ENCODE data around the gene BCORL1. TPM values are rescaled to one million over a fixed set of nuclear protein-coding genes. Genes with fewer than 3 reads are reported as not detected.

The BCORL1 gene
- total RNA-seq, 4 donors from 2014 or later: 3.8 to 13.8 (median 10.5) TPM

- Histone ChIP-seq H3K27ac (replicated peaks in 1 of 4) (no peak overlapping the region), H3K4me1 (peaks cover 4 to 20% (median 12%) of the 10 kb centered on the region in 4 donors), H3K36me3 (no peaks in the 10 kb centered on the region), H3K27me3 (no peaks in the 10 kb centered on the region), H3K9me3 (no peaks in the 10 kb centered on the region), H3K4me3 (no peak overlapping the region)
- WGBS: 40% methylated on average over 10 of the region's 13 CpGs
- intact Hi-C loops (cut with DNase I): no loop called here
- TF ChIP-seq POLR2A (IDR thresholded peaks at IDR 0.05; ENCODE audit: low read depth): no peak
- TF ChIP-seq, protein P1, sequence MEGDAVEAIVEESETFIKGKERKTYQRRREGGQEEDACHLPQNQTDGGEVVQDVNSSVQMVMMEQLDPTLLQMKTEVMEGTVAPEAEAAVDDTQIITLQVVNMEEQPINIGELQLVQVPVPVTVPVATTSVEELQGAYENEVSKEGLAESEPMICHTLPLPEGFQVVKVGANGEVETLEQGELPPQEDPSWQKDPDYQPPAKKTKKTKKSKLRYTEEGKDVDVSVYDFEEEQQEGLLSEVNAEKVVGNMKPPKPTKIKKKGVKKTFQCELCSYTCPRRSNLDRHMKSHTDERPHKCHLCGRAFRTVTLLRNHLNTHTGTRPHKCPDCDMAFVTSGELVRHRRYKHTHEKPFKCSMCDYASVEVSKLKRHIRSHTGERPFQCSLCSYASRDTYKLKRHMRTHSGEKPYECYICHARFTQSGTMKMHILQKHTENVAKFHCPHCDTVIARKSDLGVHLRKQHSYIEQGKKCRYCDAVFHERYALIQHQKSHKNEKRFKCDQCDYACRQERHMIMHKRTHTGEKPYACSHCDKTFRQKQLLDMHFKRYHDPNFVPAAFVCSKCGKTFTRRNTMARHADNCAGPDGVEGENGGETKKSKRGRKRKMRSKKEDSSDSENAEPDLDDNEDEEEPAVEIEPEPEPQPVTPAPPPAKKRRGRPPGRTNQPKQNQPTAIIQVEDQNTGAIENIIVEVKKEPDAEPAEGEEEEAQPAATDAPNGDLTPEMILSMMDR (IDR thresholded peaks at IDR 0.05): no peak
- TF ChIP-seq EP300 (IDR thresholded peaks at IDR 0.05): no peak
- no peak for TF ChIP-seq POLR2AphosphoS5 (IDR thresholded peaks at IDR 0.05)
- no peak for DNase-seq (ENCODE audit: extremely low spot score)
Observed at GRCh38 chrX:129958814-129959492, 23.5 kb upstream of the BCORL1 start.

DNA sequence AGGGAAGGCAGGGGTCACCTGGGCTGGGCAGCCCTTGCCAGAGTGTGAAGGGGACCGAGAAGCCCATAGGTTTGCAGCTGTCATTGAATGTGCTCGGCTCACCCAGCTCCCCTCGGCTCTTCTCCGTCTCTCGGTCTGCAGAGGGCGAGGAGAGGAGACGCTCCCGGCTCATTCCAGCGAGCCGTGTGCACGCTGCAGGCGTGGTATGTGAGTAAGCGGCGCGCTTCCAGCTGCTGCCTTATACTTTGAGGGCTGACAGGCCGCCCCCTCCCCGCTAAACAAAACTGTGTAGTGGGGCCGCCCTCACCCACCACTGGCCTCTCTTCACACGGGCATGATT, 23.0 kb upstream of the BCORL1 start:
- Histone ChIP-seq H3K9me3 (no peaks in the 10 kb centered on the region), H3K4me1 (peaks cover 4 to 20% (median 12%) of the 10 kb centered on the region in 4 donors), H3K4me3 (no peak overlapping the region), H3K27me3 (no peaks in the 10 kb centered on the region), H3K27ac (replicated peaks in 1 of 4) (no peak overlapping the region), H3K36me3 (no peaks in the 10 kb centered on the region)
- TF ChIP-seq EP300 (IDR thresholded peaks at IDR 0.05) (no peak), POLR2AphosphoS5 (IDR thresholded peaks at IDR 0.05) (no peak), POLR2A (IDR thresholded peaks at IDR 0.05; ENCODE audit: low read depth) (no peak)
- TF ChIP-seq, protein P1 (IDR thresholded peaks at IDR 0.05): no peak
- DNase-seq (ENCODE audit: extremely low spot score): no peak
- intact Hi-C loops (cut with DNase I): no loop called here
- WGBS: 51% methylated on average over 19 of the region's 19 CpGs

DNA sequence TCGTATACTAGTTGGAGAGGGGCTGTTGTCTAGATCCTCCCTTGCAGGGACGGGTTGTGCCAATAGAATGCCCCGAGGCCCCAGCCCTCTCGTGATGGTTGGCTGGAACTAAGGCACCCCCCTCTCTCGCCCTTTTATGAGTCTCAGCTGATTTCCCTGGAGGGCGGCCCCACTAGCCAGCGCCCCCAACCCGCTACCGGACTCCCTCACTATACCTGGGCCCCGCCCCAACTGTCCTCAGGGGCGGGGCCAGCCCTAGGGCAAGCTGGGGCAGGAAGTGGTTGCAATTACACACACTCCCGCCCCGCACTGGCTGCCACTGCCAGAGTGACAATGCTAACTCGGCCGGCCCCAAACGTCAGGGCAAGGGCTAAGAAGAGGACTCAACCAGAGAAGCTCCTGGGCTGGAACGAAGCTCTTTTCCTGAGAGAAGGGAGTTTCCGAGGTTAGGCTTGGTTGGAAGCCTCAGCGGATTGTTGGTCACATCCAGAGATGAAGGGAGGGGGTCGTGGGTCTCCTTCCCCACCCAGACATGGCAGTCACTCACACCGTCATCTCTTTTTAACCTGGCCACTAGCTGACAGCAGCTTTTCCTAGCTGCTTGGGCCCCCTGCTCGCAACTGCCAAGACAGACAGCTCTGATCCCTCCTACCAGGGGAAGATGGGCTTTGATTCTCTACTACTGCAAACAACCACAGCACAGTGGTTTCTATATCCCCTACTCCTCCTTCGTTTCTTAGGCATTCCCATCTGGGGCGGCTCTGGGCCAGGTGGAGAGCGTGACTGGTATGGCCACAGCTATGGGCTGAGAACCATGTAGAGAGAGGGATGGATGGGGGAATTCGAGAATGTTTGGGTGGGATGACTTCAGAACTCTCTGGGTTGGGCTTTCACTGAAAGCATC, 21.0 kb upstream of the BCORL1 start:
- Histone ChIP-seq H3K27me3 (no peaks in the 10 kb centered on the region), H3K9me3 (no peaks in the 10 kb centered on the region), H3K36me3 (no peaks in the 10 kb centered on the region), H3K4me3 (peak overlapping the region in 1 of 4 donors; percentile 9), H3K4me1 (peaks cover 4 to 20% (median 12%) of the 10 kb centered on the region in 4 donors), H3K27ac (replicated peaks in 1 of 4) (no peak overlapping the region)
- TF ChIP-seq POLR2A (IDR thresholded peaks at IDR 0.05; ENCODE audit: low read depth): no peak
- TF ChIP-seq EP300 (IDR thresholded peaks at IDR 0.05): no peak
- no peak for TF ChIP-seq POLR2AphosphoS5 (IDR thresholded peaks at IDR 0.05)
- TF ChIP-seq, protein P1 (IDR thresholded peaks at IDR 0.05): no peak
- intact Hi-C loops (cut with DNase I): no loop called here
- no peak for DNase-seq (ENCODE audit: extremely low spot score)
- WGBS: 59% methylated on average over 21 of the region's 26 CpGs

DNA sequence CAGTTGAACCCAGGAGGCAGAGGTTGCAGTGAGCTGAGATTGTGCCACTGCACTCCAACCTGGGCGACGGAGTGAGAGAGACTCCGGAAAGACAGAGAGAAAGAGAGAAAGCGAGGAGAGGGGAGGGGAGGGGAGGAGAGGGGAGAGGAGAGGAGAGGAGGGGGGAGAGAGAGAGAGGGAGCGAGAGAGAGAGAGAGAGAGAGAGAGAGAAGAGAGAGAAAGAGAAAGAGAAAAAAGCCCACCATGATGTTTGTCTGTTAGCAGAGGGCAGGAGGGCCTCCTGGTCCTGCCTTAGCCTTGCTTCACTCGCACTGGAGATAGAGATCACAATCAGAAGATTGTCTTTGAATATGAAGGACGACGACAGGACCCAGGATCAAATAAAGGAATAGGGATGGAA, 18.7 kb upstream of the BCORL1 start:
- whole genome bisulfite sequencing: 77% methylated on average over 8 of the region's 8 CpGs
- intact Hi-C loops (cut with DNase I): no loop called here
- no peak for DNase-seq (ENCODE audit: extremely low spot score)

More for the DNA sequence above, 18.7 kb upstream of the BCORL1 start:
- no peaks in the 10 kb centered on the region for H3K36me3 ChIP-seq
- no peaks in the 10 kb centered on the region for H3K9me3 ChIP-seq
- H3K4me3 ChIP-seq: no peak overlapping the region
- no peaks in the 10 kb centered on the region for H3K27me3 ChIP-seq
- TF ChIP-seq, protein P1 (IDR thresholded peaks at IDR 0.05): no peak
- TF ChIP-seq POLR2AphosphoS5 (IDR thresholded peaks at IDR 0.05) (no peak), EP300 (IDR thresholded peaks at IDR 0.05) (no peak), POLR2A (IDR thresholded peaks at IDR 0.05; ENCODE audit: low read depth) (no peak)
- H3K4me1 ChIP-seq: peaks cover 0 to 9% (median 6%) of the 10 kb centered on the region in 4 donors
- H3K27ac ChIP-seq (replicated peaks in 1 of 4): no peak overlapping the region
